B cell (primary cell): ENCODE measurements around the gene FAM184A. TPM values are rescaled to one million over a fixed set of nuclear protein-coding genes. Genes with fewer than 3 reads are reported as not detected.

Experiments
- ATAC-seq: fragments of 200-7000 bp; cut with Tn5 transposase; one replicate; pipeline ENCODE4 v1.10.0; 2021; ENCODE audit warnings: low read depth, mild to moderate bottlenecking, moderate number of reproducible peaks, moderate library complexity
- CTCF ChIA-PET: fragments of 350-600 bp; sonication (Branson Sonifier 250); formaldehyde crosslinking; loops from one replicate; lab custom pipeline; 2021; ENCODE audit warnings: antibody characterized with exemption, inconsistent platforms; lab: Charles Lee
- POLR2A ChIA-PET: fragments of 350-600 bp; sonication (Branson Sonifier 250); formaldehyde crosslinking; loops from one replicate; lab custom pipeline; 2021; ENCODE audit warnings: antibody characterized with exemption; lab: Charles Lee
- DNase-seq: peaks from one replicate; pipeline ENCODE4 v3.0.0; 2013
- H2AFZ ChIP-seq: 2 replicates; pipeline ENCODE4 v1.6.1; 2012; ENCODE audit warnings: mild to moderate bottlenecking, low read depth, low read length; ENCODE audit not compliant: insufficient read depth, poor library complexity, severe bottlenecking
- H3K27ac ChIP-seq, 2 donors: 1 replicate in 1 of 2; 2 replicates in 1 of 2; pipeline ENCODE4 v1.5.1; 2012 to 2013; ENCODE audit warnings: low read length in 2 of 2, mild to moderate bottlenecking in 2 of 2, moderate library complexity in 1 of 2
- H3K27me3 ChIP-seq, 4 experiments: fragments of 200-600 bp in 1 of 4; sonication (generic) in 1 of 4; replicated peaks in 1 of 4; 1 replicate in 2 of 4; 2 replicates in 2 of 4; pipeline versions ENCODE4 v1.6.1 to v1.7.0; 2013 to 2016; ENCODE audit warnings: low read length in 3 of 4, mild to moderate bottlenecking in 2 of 4, mixed read lengths in 1 of 4, moderate library complexity in 1 of 4; ENCODE audit not compliant: insufficient read depth in 4 of 4, control insufficient read depth in 3 of 4; ENCODE audit errors: control extremely low read depth in 1 of 4
- H3K36me3 ChIP-seq, 2 experiments: replicated peaks in 1 of 2; 1 replicate in 1 of 2; 2 replicates in 1 of 2; pipeline versions ENCODE4 v1.6.1 to v1.7.1; 2013; ENCODE audit warnings: low read length in 1 of 2; ENCODE audit not compliant: insufficient read depth in 2 of 2, control insufficient read depth in 1 of 2; ENCODE audit errors: control extremely low read depth in 1 of 2, extremely low read depth in 1 of 2
- H3K4me1 ChIP-seq, 2 donors: fragments of 200-600 bp in 1 of 2; sonication (generic) in 1 of 2; 1 replicate in 1 of 2; 2 replicates in 1 of 2; pipeline versions ENCODE4 v1.5.1 to v1.6.1; 2013 to 2017; ENCODE audit warnings: low read length in 2 of 2; ENCODE audit not compliant: control insufficient read depth in 2 of 2, insufficient read depth in 2 of 2
- H3K4me2 ChIP-seq: replicated peaks from 2 replicates; pipeline ENCODE3; 2012; ENCODE audit warnings: mild to moderate bottlenecking, low read depth, low read length; ENCODE audit not compliant: poor library complexity, severe bottlenecking
- H3K4me3 ChIP-seq, 5 experiments: fragments of 200-600 bp in 1 of 5; sonication (generic) in 1 of 5; 1 replicate in 3 of 5; 2 replicates in 2 of 5; pipeline versions ENCODE4 v1.5.1 to v1.7.0; 2011 to 2016; ENCODE audit warnings: low read length in 4 of 5, mild to moderate bottlenecking in 4 of 5, low read depth in 2 of 5, control low read depth in 1 of 5, moderate library complexity in 1 of 5; ENCODE audit not compliant: insufficient read depth in 1 of 5; ENCODE audit errors: control extremely low read depth in 1 of 5, extremely low read depth in 1 of 5
- H3K79me2 ChIP-seq: fragments of 200-600 bp; sonication (generic); one replicate; pipeline ENCODE4 v1.6.0; 2016; ENCODE audit warnings: low read length; ENCODE audit not compliant: control insufficient read depth, insufficient read depth
- H3K9ac ChIP-seq: fragments of 200-600 bp; sonication (generic); 2 replicates; pipeline ENCODE4 v1.6.1; 2017; ENCODE audit warnings: mild to moderate bottlenecking, low read length, moderate library complexity
- H3K9me3 ChIP-seq, 3 donors: one replicate each; pipeline versions ENCODE4 v1.6.1 to v1.7.1; 2013; ENCODE audit warnings: low read length in 2 of 3; ENCODE audit not compliant: control insufficient read depth in 2 of 3, insufficient read depth in 1 of 3; ENCODE audit errors: control extremely low read depth in 1 of 3
- H4K20me1 ChIP-seq: 2 replicates; pipeline ENCODE4 v1.6.0; 2012; ENCODE audit warnings: mild to moderate bottlenecking, low read length; ENCODE audit not compliant: insufficient read depth, control insufficient read depth, poor library complexity, severe bottlenecking
- H3K27ac Mint-ChIP-seq: one replicate; pipeline ENCODE4 v1.8.0; 2021; ENCODE audit warnings: mixed read lengths
- H3K27me3 Mint-ChIP-seq: one replicate; pipeline ENCODE4 v1.8.0; 2021; ENCODE audit warnings: mixed read lengths
- H3K4me1 Mint-ChIP-seq: one replicate; pipeline ENCODE4 v1.8.0; 2021; ENCODE audit warnings: mixed read lengths
- H3K4me3 Mint-ChIP-seq: one replicate; pipeline ENCODE4 v1.8.0; 2021; ENCODE audit warnings: mixed read lengths
- H3K9me3 Mint-ChIP-seq: one replicate; pipeline ENCODE4 v1.8.0; 2022; ENCODE audit warnings: mixed read lengths; ENCODE audit not compliant: insufficient read depth
- EZH2 ChIP-seq: IDR thresholded peaks from 2 replicates; pipeline ENCODE4 v1.6.1; 2012; ENCODE audit warnings: borderline replicate concordance, low read depth, mild to moderate bottlenecking, moderate library complexity, low read length; ENCODE audit not compliant: insufficient read depth, poor library complexity, severe bottlenecking
- WGBS: methylation state at CpG from one replicate; pipeline ENCODE4 v1.1.5; 2013; ENCODE audit warnings: missing lambda C conversion rate; ENCODE audit not compliant: insufficient coverage; 5-methylcytosine and 5-hydroxymethylcytosine counted together
- intact Hi-C: fragments of 100-400 bp; cut with micrococcal nuclease; formaldehyde crosslinking; loops from one replicate; pipeline ENCODE4 v1.10.0; 2022
- polyA plus RNA-seq: library from polyadenylated mRNA; depleted of rRNA; stranded (reverse); fragments of >200 nt; gene quantifications from 2 replicates; pipeline ENCODE4 v1.2.3, GENCODE V29; 2012
- total RNA-seq, 2 donors: library from RNA; stranded (reverse); fragments of 120-200 nt in 1 of 2; gene quantifications; 1 replicate in 1 of 2; 2 replicates in 1 of 2; pipeline versions ENCODE4 v1.2.3 to v1.2.4, GENCODE V29; 2013 to 2022
- TF ChIP-seq, protein P1 (sequence below): fragments of 200-600 bp; IDR thresholded peaks from one replicate; pipeline ENCODE4 v1.8.0; 2022; ENCODE audit warnings: antibody characterized with exemption, mild to moderate bottlenecking

The FAM184A gene
- total and polyA plus RNA-seq, 2 donors (not counting 1 experiment from before 2014, with no cell fraction given) = 0.07 to 0.54 TPM

DNA sequence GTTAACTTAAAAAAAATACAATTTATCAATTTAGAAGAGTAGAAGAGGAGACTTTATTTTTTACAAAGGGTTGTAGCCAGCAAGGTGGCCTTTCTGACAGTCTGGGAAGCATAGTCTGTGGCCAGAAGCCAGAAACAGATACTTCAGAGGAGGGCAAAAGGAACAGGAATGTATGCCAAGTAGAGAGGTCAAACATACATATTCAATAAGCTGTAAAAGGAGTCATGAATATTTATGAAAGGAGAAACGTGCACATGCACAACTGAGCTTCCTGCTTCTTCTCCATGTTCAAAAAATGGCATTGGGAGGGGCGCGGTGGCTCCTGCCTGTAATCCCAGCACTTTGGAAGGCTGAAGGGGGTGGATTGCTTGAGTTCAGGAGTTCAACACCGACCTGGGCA, 43.9 kb upstream of the FAM184A start:
- CTCF ChIA-PET = interaction anchor here (1.8 kb wide), 1 partner anchor 10 kb away, joined by 4 read pairs; no protein-coding TSS in a partner anchor
- POLR2A ChIA-PET = no interaction called here

DNA sequence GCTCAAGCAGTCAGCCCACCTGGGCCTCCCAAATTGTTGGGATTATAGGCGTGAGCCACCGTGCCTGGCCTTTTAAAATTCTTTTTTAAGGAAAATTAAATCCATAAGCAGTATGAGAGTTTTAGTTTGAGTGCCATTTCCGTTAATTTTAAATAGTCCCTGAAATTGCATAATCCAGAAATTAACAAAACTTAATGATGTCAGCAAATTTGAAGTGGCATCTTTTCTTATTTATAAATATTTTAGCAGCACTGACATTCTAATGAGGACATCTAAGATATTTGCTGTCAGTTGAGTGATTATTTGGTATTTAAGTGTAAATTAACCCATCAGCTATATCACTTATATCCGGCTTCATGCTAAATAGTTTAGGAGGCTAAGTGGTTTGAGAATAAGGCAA, 42.9 kb upstream of the FAM184A start:
- CTCF ChIA-PET = interaction anchor here (1.8 kb wide), 2 partner anchors 11 kb away, joined by 4 to 5 read pairs; no protein-coding TSS in a partner anchor
- H3K9ac ChIP-seq = no peak overlapping the region
- no peak overlapping the region for H3K27ac ChIP-seq
- Mint-ChIP-seq H3K27me3 (peaks cover 5% of the 10 kb centered on the region), H3K9me3 (no peaks in the 10 kb centered on the region), H3K4me1 (no peaks in the 10 kb centered on the region), H3K27ac (no peak overlapping the region), H3K4me3 (no peak overlapping the region)
- no peak overlapping the region for H3K4me2 ChIP-seq
- H3K9me3 ChIP-seq = peaks cover 0 to 5% (median 0%) of the 10 kb centered on the region in 3 donors
- no peak overlapping the region for H2AFZ ChIP-seq
- H3K4me1 ChIP-seq = no peaks in the 10 kb centered on the region
- H3K27me3 ChIP-seq = no peaks in the 10 kb centered on the region
- H3K36me3 ChIP-seq = no peaks in the 10 kb centered on the region
- WGBS = no CpG with 5 or more reads among the region's 4 CpGs
- POLR2A ChIA-PET = no interaction called here
- TF ChIP-seq, protein P1, sequence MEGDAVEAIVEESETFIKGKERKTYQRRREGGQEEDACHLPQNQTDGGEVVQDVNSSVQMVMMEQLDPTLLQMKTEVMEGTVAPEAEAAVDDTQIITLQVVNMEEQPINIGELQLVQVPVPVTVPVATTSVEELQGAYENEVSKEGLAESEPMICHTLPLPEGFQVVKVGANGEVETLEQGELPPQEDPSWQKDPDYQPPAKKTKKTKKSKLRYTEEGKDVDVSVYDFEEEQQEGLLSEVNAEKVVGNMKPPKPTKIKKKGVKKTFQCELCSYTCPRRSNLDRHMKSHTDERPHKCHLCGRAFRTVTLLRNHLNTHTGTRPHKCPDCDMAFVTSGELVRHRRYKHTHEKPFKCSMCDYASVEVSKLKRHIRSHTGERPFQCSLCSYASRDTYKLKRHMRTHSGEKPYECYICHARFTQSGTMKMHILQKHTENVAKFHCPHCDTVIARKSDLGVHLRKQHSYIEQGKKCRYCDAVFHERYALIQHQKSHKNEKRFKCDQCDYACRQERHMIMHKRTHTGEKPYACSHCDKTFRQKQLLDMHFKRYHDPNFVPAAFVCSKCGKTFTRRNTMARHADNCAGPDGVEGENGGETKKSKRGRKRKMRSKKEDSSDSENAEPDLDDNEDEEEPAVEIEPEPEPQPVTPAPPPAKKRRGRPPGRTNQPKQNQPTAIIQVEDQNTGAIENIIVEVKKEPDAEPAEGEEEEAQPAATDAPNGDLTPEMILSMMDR = no peak
- no peak for TF ChIP-seq EZH2
- no peaks in the 10 kb centered on the region for H4K20me1 ChIP-seq
- DNase-seq (no peak), ATAC-seq (no peak)
- no peak overlapping the region for H3K4me3 ChIP-seq
- intact Hi-C loops = no loop called here
- H3K79me2 ChIP-seq = no peaks in the 10 kb centered on the region

More for the DNA sequence above, 43.9 kb upstream of the FAM184A start:
- DNase-seq (no peak), ATAC-seq (no peak)
- no peaks in the 10 kb centered on the region for H4K20me1 ChIP-seq
- H3K9me3 ChIP-seq = peaks cover 0 to 5% (median 0%) of the 10 kb centered on the region in 3 donors
- no peaks in the 10 kb centered on the region for H3K27me3 ChIP-seq
- Mint-ChIP-seq H3K4me1 (no peaks in the 10 kb centered on the region), H3K27me3 (peaks cover 5% of the 10 kb centered on the region), H3K4me3 (no peak overlapping the region), H3K9me3 (no peaks in the 10 kb centered on the region), H3K27ac (no peak overlapping the region)
- no peak overlapping the region for H2AFZ ChIP-seq
- H3K9ac ChIP-seq = no peak overlapping the region
- no peak overlapping the region for H3K27ac ChIP-seq
- intact Hi-C loops = no loop called here
- no peaks in the 10 kb centered on the region for H3K79me2 ChIP-seq
- 100% methylated on average over 2 of the region's 4 CpGs for WGBS
- H3K4me3 ChIP-seq = no peak overlapping the region
- H3K4me2 ChIP-seq = no peak overlapping the region
- TF ChIP-seq, protein P1 = no peak
- TF ChIP-seq EZH2 = no peak
- H3K36me3 ChIP-seq = no peaks in the 10 kb centered on the region
- H3K4me1 ChIP-seq = no peaks in the 10 kb centered on the region
